ENCODE data around the gene ELMO2. TPM values are rescaled to one million over a fixed set of nuclear protein-coding genes. Genes with fewer than 3 reads are reported as not detected.

Gene ELMO2
- total and polyA plus RNA-seq, 9 of the 15 experiments (the other 6 are each of a cell fraction or from before 2014, with no cell fraction given), result 7.5 to 21.5 (median 15.9) TPM

GRCh38 chr20:46364670-46365486 is 41.5 kb downstream of the ELMO2 start (continued):
- TF ChIP-seq ZNF609 (CRISPR knock-in tag; IDR thresholded peaks at IDR 0.05; ENCODE audit: borderline replicate concordance), result no peak

- FAIRE-seq (peak; percentile 93), DNase-seq (ENCODE audit: extremely low read depth in 1 of 4, low spot score in 3 of 4) (peak; percentile 88 to 93 (median 92)), ATAC-seq (peak; percentile 98)
- Histone ChIP-seq H3K79me2 (ENCODE audit: control insufficient read depth, insufficient read depth, low read length) (peaks cover 34% of the 10 kb centered on the region), H2AFZ (ENCODE audit: low read depth, low read length) (peak overlapping the region; percentile 92), H3K27ac (ENCODE audit: extremely low read depth, low read depth, low read length) (peak overlapping the region; percentile 90), H3K4me1 (replicated peaks in 1 of 2; ENCODE audit: control insufficient read depth in 2 of 2, insufficient read depth in 2 of 2, low read length in 2 of 2) (peaks cover 16 to 26% of the 10 kb centered on the region in 2 experiments), H3K4me2 (ENCODE audit: insufficient read depth, low read length) (peak overlapping the region; percentile 93), H3K27me3 (ENCODE audit: control insufficient read depth in 2 of 2, insufficient read depth in 2 of 2, low read length in 2 of 2) (no peaks in the 10 kb centered on the region), H3K4me3 (peak overlapping the region; percentile 79), H3K9me1 (ENCODE audit: control insufficient read depth, insufficient read depth, low read length) (no peaks in the 10 kb centered on the region), H4K20me1 (replicated peaks; ENCODE audit: control insufficient read depth, insufficient read depth, low read length) (peaks cover 12% of the 10 kb centered on the region), H3K36me3 (ENCODE audit: control insufficient read depth, insufficient read depth, low read length) (peaks cover 64% of the 10 kb centered on the region; the same call in 2 of the 3 replicates), H3K9ac (ENCODE audit: insufficient read depth in 1 of 2, low read depth in 2 of 2, low read length in 2 of 2) (peak overlapping the region; percentile 89 to 97), H3K9me3 (replicated peaks; ENCODE audit: control insufficient read depth, insufficient read depth, low read depth, low read length) (no peaks in the 10 kb centered on the region)
- ChIA-PET CTCF (ENCODE audit: low intra/inter-chr PET ratio) (interaction anchor here (0.6 kb wide), 2 partner anchors 1217 to 1257 kb away, joined by 3 read pairs; no protein-coding TSS in a partner anchor), POLR2A (interaction anchor here (0.6 to 1.9 kb wide), 7 partner anchors 9 to 77 kb away, joined by 3 to 8 read pairs (median 3); no protein-coding TSS in a partner anchor)
- no TSS peak for BruUV-seq (replicated peaks)
- under 1% methylated on average over 47 of the region's 64 CpGs for WGBS (ENCODE audit: insufficient coverage, low coverage, missing lambda C conversion rate)
- intact Hi-C loops (cut with micrococcal nuclease) (no loop called here), in situ Hi-C loops (cut with MboI) (no loop called here)
- TF ChIP-seq CHD1 (IDR thresholded peaks at IDR 0.05; ENCODE audit: low read length) (peak; percentile 44), FOXK2 (conservative IDR thresholded peaks at IDR 0.05 in 1 of 2, IDR thresholded peaks at IDR 0.05 in 1 of 2; ENCODE audit: low read depth in 2 of 2) (peak; percentile 92 to 93), PHF20 (IDR thresholded peaks at IDR 0.05; ENCODE audit: partially characterized antibody) (peak; percentile 81), CBFB (CRISPR knock-in tag; IDR thresholded peaks at IDR 0.05) (no peak), MNT (conservative IDR thresholded peaks at IDR 0.05) (peak; percentile 98 to 99), MBD2 (IDR thresholded peaks at IDR 0.05; ENCODE audit: borderline replicate concordance, low read depth) (peak; percentile 44; the same call in 1 of the 2 replicates), KDM4B (IDR thresholded peaks at IDR 0.05; ENCODE audit: borderline replicate concordance in 2 of 2, low read depth in 1 of 2) (peak in 1 of 2 experiments; percentile 88; a peak in 2 of 4 replicates), TEAD1 (CRISPR knock-in tag; IDR thresholded peaks at IDR 0.05) (0 out of 4 replicates have a peak, but pooled peaks of 1 of the 2 experiments have one; percentile 23), KLF13 (tag; IDR thresholded peaks at IDR 0.05; ENCODE audit: borderline replicate concordance, low read depth) (peak; percentile 35; the same call in 1 of the 2 replicates)
Observed at GRCh38 chr20:46363874-46364669, 42.3 kb downstream of the ELMO2 start.
